ENCODE results near the gene FCRLB.
"Not testable (repeated sequence)": the region's sequence is repeated elsewhere in the genome, so short reads cannot be mapped to it uniquely, and the experiment has no call there.

Gene FCRLB

DNA sequence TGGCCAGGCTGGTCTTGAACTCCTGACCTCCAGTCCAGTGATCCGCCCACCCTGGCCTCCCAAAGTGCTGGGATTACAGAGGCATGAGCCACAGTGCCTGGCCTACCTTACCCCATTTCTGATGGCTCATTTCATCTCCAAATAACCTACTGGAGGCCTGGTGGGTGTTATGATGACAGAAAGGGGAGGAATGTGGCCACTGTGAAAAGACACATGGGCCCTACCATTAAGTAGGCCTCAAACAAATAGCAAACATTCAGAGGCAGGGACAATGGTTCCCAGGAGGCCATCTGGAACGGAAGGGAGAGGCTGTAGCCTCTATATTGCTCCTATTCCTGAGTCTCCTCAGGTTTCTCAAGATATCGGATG is 15.2 kb upstream of the FCRLB start:
- Histone ChIP-seq H3K9ac (ENCODE audit: low read depth, low read length) (no peak overlapping the region), H3K9me3 (ENCODE audit: control insufficient read depth, insufficient read depth, low read length) (no peaks in the 10 kb centered on the region), H3K4me1 (ENCODE audit: insufficient read depth, low read length) (no peaks in the 10 kb centered on the region), H3K36me3 (ENCODE audit: insufficient read depth, low read length) (no peaks in the 10 kb centered on the region)

DNA sequence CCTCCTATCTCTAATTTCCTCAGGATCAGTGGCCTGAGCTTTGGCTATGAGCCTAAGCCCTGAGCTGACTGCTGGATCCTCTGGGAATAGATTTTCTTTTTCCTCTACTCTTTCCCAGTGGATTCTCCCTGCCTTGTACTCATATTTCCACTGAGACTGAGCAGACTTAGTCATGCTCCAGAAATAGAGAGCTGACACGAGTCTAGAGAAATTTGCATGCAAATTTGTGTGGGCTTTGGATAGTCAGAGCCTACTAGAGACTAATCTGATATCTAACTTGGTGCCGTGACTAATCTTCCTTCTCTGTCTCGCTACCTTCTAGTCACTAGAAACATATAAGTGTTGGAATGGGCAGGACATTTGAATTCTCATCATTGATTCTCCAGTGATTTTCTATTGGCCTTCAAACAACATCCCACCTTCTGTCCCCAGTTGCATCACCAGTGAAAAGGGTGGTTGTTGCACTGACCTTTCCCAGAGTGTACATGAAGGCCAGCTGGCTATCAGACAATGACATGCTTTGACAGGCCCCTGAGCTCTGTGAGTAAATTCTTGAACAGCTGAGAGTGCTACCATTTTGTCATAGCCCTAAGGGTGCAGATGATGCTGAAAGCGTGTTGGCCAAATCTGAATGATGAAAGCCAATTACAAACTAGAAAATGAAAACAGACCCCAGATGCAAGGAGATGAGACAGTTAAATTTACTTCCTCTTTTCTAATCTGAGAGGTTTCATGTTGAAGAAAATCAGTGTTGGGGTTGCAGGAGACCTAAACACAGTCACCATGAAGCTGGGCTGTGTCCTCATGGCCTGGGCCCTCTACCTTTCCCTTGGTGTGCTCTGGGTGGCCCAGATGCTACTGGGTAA is 14.6 kb upstream of the FCRLB start, which contains the start of gene FCRLA:
Gene FCRLA, plus strand, starts transcription at position 748 of the 866 bp plus-strand sequence. Its CDS starts 36 bp downstream, at position 784.
- H3K9ac ChIP-seq (ENCODE audit: low read depth, low read length): no peak within 1 kb of the TSS
- H3K36me3 ChIP-seq (ENCODE audit: insufficient read depth, low read length): no peaks in the 10 kb centered on the region
- no peaks in the 10 kb centered on the region for H3K4me1 ChIP-seq (ENCODE audit: insufficient read depth, low read length)
- no peaks in the 10 kb centered on the region for H3K9me3 ChIP-seq (ENCODE audit: control insufficient read depth, insufficient read depth, low read length)

DNA sequence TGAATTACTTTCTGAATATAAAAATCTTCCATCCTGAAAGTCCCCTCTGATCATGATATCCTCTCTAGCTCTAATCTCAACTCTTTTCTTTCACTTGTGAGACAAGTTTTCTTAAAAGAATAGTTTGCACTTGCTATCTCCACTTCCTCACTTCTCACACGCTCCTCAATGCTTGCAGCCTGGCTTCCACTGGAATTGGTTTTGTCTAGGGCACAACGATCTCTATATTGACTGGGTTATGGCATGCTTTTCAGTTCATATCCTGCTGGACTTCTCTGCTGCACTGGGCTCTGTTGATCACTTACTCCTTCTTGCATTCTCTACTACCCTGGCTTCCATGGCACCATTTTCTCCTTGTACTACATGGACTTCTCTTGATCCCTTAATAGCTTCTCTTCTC is 13.8 kb upstream of the FCRLB start:
- no peaks in the 10 kb centered on the region for H3K9me3 ChIP-seq (ENCODE audit: control insufficient read depth, insufficient read depth, low read length)
- no peak overlapping the region for H3K9ac ChIP-seq (ENCODE audit: low read depth, low read length)
- H3K36me3 ChIP-seq (ENCODE audit: insufficient read depth, low read length): no peaks in the 10 kb centered on the region
- no peaks in the 10 kb centered on the region for H3K4me1 ChIP-seq (ENCODE audit: insufficient read depth, low read length)

DNA sequence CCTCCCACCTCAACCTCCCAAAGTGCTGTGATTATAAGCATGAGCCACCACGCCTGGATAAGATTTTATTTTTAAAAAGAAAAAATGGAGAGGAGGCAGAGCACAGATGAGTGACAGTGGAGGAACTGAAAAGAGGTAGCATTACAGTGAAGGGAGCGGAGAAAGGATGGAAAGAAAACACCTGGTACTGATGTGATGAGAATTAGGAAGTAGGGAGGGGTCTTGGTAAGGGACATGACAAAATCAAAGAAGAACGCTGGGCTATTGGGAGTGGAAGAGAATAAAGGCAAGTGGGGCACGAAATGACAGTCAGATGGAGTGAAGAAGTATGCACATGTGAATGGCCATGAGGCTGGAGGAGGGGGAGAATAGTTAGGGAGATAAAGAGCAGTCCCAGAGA is 12.0 kb upstream of the FCRLB start:
- no peaks in the 10 kb centered on the region for H3K9me3 ChIP-seq (ENCODE audit: control insufficient read depth, insufficient read depth, low read length)
- no peaks in the 10 kb centered on the region for H3K4me1 ChIP-seq (ENCODE audit: insufficient read depth, low read length)
- H3K9ac ChIP-seq (ENCODE audit: low read depth, low read length): no peak overlapping the region
- H3K36me3 ChIP-seq (ENCODE audit: insufficient read depth, low read length): no peaks in the 10 kb centered on the region

DNA sequence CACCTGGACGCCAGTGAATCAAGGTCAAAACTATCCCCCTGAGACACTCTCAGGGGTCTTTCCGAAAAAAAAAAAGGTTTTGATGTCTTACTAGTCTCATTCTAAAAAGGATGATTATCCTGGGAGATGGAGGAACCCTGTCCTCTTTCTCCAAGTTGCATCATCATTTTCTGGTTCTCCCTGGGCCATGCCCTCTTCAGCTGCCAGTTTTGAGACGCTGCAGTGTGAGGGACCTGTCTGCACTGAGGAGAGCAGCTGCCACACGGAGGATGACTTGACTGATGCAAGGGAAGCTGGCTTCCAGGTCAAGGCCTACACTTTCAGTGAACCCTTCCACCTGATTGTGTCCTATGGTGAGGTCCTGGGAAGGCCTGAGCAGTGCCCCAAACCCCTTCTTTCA is 10.8 kb upstream of the FCRLB start:
- Histone ChIP-seq H3K36me3 (ENCODE audit: insufficient read depth, low read length) (no peaks in the 10 kb centered on the region), H3K9me3 (ENCODE audit: control insufficient read depth, insufficient read depth, low read length) (no peaks in the 10 kb centered on the region), H3K9ac (ENCODE audit: low read depth, low read length) (no peak overlapping the region), H3K4me1 (ENCODE audit: insufficient read depth, low read length) (no peaks in the 10 kb centered on the region)

DNA sequence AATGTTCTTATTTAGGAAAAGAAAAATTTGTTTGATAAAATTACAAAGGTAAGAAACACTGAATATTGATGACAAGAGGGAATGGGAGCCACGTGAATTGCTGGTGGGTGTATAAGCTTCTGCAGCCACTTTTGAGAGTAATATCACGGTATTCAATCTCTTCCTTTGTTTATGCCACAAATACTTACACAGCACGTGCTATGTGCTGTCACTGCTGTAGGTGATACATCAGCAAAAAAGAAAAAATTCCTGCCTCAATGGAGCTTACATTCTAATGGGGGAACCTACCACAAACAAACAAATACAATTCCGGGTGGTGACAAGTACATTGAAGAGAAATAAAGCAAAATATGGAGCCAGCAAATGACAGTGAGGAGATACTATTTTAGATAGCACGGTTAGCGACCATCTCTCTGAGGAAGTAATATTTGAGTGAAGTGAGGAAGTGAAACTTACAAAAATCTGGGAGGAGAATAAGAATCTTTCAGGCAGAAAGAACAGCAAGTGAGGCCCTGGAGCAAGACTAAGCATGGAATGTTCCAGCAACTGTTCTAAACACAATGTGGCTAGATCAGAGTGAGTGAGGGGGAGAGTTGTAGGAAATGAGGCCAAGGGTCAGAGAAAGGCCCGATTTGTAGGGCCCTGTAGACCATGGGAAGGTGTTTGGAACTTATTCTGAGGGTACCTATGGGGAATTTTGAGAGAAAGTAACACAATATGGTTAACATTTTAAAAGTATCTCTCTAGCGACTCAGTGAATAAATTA is 2.6 kb upstream of the FCRLB start:
- no peaks in the 10 kb centered on the region for H3K4me1 ChIP-seq (ENCODE audit: insufficient read depth, low read length)
- H3K36me3 ChIP-seq (ENCODE audit: insufficient read depth, low read length): no peaks in the 10 kb centered on the region
- no peak overlapping the region for H3K9ac ChIP-seq (ENCODE audit: low read depth, low read length)
- H3K9me3 ChIP-seq (ENCODE audit: control insufficient read depth, insufficient read depth, low read length): no peaks in the 10 kb centered on the region; the same call in 1 of the 2 replicates

DNA sequence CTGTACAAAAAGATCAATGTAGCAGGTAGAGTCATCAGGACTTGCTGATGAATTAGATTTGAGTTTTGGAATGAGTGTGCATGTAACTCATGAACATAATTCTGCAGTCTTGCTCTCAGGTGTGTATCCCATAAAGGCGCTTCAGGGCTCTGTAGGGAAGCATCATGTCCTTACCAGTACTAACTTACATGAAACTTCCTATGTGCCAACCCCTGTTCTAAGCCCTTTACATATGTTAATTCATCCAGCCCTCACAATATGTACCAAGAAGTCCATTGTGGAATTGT is 2.1 kb upstream of the FCRLB start:
- H3K4me1 ChIP-seq (ENCODE audit: insufficient read depth, low read length): no peaks in the 10 kb centered on the region
- H3K9me3 ChIP-seq (ENCODE audit: control insufficient read depth, insufficient read depth, low read length): no peaks in the 10 kb centered on the region; the same call in 1 of the 2 replicates
- no peak overlapping the region for H3K9ac ChIP-seq (ENCODE audit: low read depth, low read length)
- H3K36me3 ChIP-seq (ENCODE audit: insufficient read depth, low read length): no peaks in the 10 kb centered on the region

DNA sequence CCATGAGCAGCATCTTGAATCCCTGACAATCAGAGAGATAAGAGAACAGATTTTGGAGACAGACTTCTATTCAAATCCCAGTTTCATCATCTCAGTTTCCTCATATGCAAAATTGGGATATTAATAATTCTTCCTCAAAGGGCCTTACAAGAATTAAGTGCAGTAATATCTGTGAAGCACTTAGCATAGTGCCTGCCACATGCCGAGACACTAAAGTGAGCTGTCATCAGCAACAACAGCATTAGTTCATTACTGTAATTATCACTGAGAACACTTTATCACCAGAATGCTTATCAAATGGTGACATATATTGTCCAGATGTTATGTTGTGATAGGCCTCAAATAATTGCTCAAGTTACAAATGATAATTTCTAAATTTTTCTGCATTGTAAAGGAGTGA is 922 bp upstream of the FCRLB start:
- Histone ChIP-seq H3K9ac (ENCODE audit: low read depth, low read length) (no peak overlapping the region), H3K4me1 (ENCODE audit: insufficient read depth, low read length) (no peaks in the 10 kb centered on the region), H3K36me3 (ENCODE audit: insufficient read depth, low read length) (no peaks in the 10 kb centered on the region), H3K9me3 (ENCODE audit: control insufficient read depth, insufficient read depth, low read length) (no peaks in the 10 kb centered on the region; the same call in 1 of the 2 replicates)

DNA sequence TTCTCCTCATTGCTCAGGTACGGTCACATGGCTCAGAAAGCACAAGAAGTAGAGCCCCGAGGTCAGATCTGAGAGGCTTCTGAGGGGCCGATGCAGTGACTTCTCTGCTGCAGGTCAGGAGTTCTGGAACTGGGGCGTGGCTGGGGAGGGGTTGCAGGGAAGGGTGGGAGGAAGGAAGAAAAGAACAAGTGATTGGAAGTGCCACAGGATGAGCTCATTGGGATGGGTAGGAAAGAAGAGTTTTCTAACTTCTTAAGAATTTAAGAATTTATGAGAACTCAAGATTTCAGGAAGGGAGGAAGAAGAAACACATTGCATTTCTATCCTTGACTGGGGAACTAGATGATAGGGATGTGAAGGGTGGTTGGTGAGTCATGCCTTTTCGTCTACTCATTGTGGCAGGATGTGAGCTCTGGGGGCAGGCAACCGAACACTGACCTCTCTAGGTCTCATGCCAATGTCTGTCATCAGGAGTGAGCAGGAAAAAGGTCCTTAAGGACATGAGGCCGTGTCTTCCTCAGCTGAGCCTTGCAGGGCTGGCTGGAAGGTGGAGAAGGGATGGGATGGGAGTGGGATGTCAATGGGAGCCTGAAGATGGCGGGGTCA is 497 bp downstream of the FCRLB start:
- no peaks in the 10 kb centered on the region for H3K36me3 ChIP-seq (ENCODE audit: insufficient read depth, low read length)
- H3K9ac ChIP-seq (ENCODE audit: low read depth, low read length): no peak overlapping the region
- H3K4me1 ChIP-seq (ENCODE audit: insufficient read depth, low read length): no peaks in the 10 kb centered on the region

DNA sequence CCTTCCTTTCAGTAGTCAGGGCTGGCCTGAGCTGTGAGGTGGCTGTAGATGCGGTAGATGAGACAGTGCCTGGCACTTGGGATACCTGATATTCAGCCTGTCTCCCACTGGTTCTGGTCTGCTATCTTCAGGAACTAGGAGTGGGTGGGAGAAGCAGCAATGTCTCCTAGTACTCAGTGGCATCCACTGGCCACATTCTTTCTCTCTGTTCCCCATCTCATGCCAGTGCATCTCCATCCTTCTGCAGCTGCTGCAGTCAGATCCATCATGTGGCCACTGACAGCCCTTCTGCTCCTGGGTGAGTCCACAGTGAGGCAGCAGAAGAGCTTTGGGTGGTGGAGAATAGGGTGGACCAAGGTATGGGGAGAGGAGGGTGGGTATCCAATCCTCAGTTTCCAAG is 1.1 kb downstream of the FCRLB start:
- H3K4me1 ChIP-seq (ENCODE audit: insufficient read depth, low read length): no peaks in the 10 kb centered on the region
- no peaks in the 10 kb centered on the region for H3K36me3 ChIP-seq (ENCODE audit: insufficient read depth, low read length)
- H3K9me3 ChIP-seq (ENCODE audit: control insufficient read depth, insufficient read depth, low read length): no peaks in the 10 kb centered on the region
- H3K9ac ChIP-seq (ENCODE audit: low read depth, low read length): no peak overlapping the region

More for the DNA sequence above, 497 bp downstream of the FCRLB start:
- H3K9me3 ChIP-seq (ENCODE audit: control insufficient read depth, insufficient read depth, low read length): no peaks in the 10 kb centered on the region

DNA sequence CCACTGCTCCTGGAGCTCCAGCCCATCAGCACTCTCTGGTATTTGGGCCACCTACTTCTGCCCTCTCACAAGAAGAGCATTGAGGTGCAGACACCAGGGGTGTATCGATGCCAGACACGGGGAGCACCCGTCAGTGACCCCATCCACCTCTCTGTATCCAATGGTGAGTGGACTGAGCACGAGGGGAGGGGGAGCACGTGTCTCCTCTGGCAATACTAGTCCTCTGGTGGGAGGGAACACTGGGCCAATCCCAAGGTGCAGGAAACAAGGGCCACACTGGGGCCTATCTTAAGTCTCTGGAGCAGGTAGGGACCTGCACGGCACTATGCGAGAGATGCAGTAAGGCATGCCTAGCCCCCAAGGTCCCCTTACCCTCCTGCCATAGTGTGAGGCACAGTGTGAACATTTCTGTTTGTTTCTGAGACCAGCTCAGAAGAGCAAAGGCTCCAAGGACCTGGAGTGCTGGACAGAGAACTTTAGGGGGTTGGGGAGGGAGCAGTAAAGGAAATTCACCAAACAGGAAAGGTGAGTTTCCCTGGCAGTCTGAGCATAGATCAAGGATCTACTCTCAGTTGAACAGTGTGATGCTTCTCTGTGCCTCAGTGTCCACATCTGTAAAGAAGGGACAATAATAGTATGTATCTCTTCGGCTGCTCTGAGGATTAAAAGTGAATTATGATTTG is 2.3 kb downstream of the FCRLB start:
- no peaks in the 10 kb centered on the region for H3K9me3 ChIP-seq (ENCODE audit: control insufficient read depth, insufficient read depth, low read length)
- H3K36me3 ChIP-seq (ENCODE audit: insufficient read depth, low read length): no peaks in the 10 kb centered on the region
- no peak overlapping the region for H3K9ac ChIP-seq (ENCODE audit: low read depth, low read length)
- H3K4me1 ChIP-seq (ENCODE audit: insufficient read depth, low read length): no peaks in the 10 kb centered on the region

DNA sequence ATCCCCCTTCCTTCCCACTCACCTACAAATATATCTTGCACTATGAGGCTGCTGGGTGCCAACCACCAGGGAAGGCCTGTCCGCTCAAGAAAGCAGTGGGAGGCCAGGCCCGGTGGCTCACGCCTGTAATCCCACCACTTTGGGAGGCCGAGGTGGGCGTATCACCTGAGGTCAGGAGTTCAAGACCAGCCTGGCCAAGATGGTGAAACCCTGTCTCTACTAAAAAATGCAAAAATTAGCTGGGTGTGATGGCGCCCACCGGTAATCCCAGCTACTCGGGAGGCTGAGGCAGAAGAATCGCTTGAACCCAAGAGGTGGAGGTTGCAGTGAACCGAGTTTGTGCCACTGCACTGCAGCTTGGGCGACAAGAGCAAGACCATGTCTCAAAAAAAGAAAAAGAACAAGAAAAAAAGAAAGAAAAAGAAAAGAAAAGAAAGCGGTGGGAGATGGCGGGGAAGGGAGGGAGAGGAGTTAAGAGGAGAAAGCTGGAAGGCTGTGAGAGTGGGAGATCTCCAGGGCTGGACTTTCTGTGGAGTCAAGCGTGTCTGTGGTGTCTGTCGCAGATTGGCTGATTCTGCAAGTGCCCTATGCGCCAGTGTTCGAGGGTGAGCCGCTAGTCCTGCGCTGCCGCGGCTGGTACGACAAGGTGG is 4.0 kb downstream of the FCRLB start:
- not testable (repeated sequence) for H3K36me3 ChIP-seq (ENCODE audit: insufficient read depth, low read length); H3K9me3 ChIP-seq (ENCODE audit: control insufficient read depth, insufficient read depth, low read length); H3K4me1 ChIP-seq (ENCODE audit: insufficient read depth, low read length)
- peak overlapping the region; percentile 82; the same call in 1 of the 2 replicates for H3K9ac ChIP-seq (ENCODE audit: low read depth, low read length)

DNA sequence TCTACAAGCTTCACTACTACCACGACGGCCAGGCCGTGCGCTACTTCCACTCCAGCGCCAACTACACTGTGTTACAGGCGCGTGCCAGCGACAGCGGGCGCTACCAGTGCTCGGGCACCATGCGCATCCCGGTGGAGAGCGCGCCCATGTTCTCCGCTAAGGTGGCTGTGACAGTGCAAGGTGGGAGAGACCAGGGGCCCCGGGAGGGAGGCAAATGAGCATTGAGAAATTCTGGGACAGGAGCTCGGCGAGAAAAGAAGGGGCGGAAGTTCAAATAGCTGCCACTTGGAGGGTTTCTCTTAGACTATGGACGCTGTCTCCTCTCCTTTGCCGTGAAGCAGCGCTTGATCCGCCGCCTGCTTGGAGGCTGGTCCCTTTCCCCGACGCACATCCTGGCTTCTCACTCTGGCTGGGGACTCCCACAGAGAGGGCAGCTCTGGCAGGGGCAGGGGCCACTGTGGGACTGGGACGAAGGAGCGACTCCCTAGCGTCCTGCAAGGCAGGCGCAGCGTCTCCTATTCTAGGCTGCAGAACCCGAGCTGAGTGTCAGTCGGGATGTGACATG is 4.6 kb downstream of the FCRLB start:
- Histone ChIP-seq H3K36me3 (ENCODE audit: insufficient read depth, low read length) (no peaks in the 10 kb centered on the region), H3K9me3 (ENCODE audit: control insufficient read depth, insufficient read depth, low read length) (no peaks in the 10 kb centered on the region), H3K9ac (ENCODE audit: low read depth, low read length) (peak overlapping the region; percentile 82), H3K4me1 (ENCODE audit: insufficient read depth, low read length) (no peaks in the 10 kb centered on the region)
